GM18505 (cell line): ENCODE results near the gene HDAC5.
"Not testable (repeated sequence)": the region's sequence is repeated elsewhere in the genome, so short reads cannot be mapped to it uniquely, and the experiment has no call there.

ENCODE experiments used
- ATAC-seq: cut with Tn5 transposase; IDR thresholded peaks from one replicate; pipeline ENCODE4 v1.9.1; 2021; ENCODE audit not compliant: unreplicated experiment
- POLR2A ChIP-seq: IDR thresholded peaks from 4 replicates; pipeline ENCODE4 v1.6.1; 2011; ENCODE audit warnings: borderline replicate concordance; ENCODE audit not compliant: insufficient read depth, insufficient read length; ENCODE audit errors: extremely low read depth

Gene HDAC5

DNA sequence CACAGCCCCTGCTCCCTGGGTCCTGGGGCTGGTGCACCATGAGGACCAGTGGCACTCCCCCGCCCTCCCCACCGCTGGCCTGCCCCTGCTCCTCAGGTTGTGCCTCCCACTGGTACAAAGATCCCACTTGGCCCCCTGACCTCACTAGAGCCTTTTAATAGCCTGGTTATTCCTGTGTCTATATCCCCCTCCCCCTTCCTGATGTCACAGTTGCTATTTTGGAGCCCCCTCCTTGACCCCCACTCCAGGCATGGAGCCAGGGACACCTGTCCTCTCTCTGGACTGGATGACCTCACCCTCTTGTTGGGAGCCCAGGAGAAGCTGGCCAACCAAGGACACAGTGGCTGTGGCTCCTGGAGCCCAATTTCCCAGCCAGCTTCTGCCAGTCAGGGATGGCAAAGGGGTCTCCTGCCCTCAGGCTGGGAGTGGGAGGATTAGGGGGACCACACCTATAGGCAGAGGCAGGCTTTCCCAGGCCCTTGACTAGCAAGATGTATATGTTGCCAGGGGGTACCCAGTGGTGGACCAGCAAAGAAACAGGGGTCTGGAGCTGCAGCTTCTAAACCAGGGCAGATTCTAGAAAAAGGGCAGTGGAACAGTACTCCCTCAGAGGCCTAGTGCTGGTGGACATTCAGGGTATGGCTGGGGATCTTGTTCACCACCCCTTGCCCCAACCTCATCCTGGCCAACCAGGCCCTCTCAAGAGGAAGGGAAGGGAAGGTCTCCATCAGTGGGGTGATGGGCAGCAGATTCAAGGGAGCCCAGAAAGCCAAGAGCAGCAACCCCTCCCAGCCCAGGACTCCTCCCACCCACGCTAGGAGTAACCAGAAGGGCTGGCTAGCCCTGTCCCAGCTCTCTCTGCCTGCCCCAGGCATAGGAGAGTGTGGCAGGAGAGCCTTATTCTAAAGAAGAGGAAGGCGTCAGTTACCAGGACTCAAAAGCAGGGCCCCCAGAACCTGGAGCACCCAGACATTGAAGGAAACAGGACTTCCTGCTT lies 10.9 kb downstream of the HDAC5 start:
- TF ChIP-seq POLR2A, result no peak
- no peak for ATAC-seq

DNA sequence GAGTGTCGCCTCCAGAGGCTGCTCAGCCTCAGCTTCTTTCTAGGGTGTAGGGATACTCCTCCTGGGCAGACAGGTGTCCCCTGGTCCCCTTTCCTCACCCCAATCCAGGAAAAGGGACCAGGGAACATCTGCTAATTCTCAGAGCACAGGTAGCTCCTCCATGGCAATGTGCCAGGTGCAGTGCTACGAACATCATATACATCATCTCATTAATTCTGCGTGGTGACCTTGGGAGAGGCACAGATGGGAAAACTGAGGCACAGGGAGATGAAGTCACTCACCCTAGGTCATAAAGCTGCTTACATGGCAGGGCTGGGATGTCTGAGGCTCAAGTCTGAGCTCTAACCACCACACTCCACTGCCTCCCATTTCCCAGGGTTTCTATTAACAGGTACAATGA lies 11.7 kb downstream of the HDAC5 start:
- no peak for ATAC-seq
- no peak for TF ChIP-seq POLR2A

DNA sequence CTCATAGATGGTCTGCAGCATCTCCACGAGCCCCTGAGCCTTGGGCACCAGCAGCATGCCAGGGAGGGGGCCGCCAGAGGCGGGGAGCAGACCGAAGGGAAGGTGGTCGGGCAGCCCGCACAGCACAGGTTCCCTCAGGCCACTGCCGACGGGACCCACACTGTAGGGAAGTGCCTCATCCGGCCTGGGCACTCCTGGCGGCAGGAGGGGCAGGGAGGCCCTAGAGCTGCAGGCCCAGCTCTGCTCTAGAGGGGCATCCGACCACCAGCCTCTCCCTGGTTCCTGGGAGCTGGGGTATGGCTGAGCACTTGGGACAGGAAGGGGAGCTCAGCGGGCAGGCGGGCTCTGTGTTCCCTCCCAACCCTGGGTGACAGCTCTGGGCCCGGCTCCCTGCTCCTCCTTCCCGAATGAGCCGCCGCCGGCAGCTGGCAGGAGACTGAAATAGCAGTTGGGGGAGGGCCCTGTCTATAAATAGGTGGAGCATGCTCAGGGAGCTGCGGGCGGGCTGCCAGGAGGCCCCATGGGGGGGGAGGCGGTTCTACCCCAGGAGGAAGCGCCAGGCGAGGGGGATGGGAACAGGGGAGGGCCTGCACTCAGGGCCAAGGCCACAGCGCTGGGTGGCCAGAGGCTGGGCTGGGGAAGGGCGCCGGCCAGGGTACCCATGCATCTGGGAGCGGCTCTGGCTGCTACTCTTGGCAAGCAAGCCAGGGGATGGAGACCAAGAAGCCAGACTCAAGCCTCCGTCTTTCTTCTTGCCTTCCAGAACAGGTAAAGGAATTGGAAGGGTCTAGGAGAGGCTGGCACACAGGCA lies 12.4 kb downstream of the HDAC5 start:
- TF ChIP-seq POLR2A, result peak; percentile 40
- no peak for ATAC-seq

DNA sequence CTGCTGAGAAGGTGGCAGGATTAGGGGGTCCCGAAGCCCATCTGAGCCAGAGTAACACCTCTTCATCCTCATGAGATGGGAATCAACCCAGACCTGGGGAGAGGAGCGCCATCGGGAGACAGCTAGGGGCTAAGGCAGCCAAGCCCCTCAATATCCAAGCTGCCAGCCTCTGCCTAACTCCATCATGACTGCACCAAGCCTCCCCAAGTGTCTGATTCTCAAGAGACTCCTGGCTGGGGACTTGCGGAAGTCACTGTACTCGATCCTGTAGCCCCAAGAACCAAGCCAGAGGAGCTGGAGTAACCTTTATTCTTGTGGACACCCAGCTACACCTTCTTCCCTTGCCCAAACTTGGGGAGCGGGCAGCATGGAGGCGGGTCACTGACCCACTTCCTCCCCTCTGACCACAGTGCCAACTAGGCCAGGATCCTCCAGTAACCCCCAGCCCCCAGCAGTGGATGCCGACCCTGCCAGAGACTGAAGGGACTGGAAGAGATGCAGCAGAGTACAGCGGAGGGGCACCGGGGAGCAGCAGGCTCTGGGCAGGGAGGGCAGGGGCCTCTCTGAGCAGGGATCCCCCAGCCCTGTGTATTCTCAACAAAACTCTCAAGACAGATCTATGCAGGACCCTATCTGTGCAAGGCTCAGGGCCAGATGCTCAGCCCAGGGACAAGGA lies 13.3 kb downstream of the HDAC5 start:
- no peak for TF ChIP-seq POLR2A

DNA sequence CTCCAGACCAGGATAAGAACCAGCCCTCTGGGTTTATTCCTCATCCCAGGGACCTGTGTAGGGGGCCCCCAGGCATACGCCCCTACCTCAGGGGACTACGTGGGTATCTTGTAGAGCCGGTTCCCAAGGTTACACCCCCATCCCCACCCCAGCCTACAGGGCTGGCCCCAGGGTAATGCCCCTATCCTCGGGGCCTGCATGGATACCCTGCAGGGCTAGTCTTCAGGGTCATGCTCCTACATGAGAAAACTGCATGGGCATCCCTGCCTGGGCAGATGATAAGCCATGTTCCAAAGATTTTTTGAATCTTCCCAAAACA lies 14.2 kb downstream of the HDAC5 start:
- TF ChIP-seq POLR2A, result no peak

More for the DNA sequence above, 13.3 kb downstream of the HDAC5 start:
- no peak for ATAC-seq

DNA sequence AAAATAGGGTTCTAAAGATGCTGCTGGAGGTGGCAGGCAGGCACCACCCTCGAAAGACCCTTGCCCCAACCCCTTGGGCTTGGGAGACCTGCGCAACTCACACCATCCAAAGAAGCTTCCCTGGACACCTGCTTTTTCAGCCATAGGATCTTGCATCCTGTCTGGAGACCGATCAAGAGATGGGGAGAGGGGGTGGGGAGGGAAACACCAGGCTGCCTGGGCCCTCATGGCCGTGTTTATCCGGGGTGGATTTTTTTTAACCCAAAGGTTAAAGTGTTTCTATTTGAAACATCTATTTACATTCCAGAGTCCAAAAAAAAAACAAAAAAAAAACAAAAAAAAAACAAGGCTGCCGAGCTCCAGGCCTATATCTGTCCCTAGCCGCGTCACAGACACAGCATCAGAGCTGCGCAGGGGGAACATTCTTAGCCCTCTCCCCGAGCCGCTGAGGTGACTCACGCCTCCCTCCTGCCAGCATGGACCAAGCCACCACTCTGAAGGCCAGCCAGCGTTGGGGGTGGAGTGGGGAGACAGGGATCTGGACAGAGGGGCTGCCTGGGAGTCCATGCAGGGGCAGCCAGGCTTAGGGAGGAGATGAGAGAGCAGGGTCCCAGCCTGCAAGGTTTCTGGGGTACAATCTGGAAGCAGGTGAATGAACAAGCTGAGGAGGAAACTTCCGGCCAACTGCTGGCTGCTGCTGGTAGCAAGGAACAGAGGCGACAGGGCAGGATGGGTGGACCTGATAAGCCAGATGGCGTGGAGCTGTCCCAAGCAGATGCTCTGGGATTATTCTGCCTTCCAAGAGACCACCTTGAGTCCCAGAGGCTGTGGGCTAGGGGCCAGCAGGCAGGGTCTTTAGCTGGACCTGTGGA lies 14.8 kb downstream of the HDAC5 start:
- ATAC-seq, result no peak
- TF ChIP-seq POLR2A, result no peak

More for the DNA sequence above, 14.2 kb downstream of the HDAC5 start:
- no peak for ATAC-seq

DNA sequence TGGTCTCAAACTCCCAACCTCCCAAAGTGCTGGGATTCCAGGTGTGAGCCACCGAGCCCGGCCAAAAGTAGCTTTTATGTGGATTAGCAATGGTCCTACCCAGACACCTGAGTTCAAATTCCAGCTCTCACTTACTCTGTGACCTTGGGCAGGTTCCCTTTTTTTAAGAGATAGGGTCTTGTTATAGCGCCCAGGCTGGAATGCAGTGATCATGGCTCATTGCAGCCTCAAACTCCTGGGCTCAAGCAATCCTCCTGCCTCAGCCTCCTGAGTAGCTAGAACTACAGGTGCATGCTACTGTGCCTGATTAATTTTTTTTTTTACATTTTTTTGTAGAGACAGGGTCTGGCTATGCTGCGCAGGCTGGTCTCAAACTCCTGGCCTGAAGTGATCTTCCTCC lies 16.6 kb downstream of the HDAC5 start:
- no peak for ATAC-seq
- TF ChIP-seq POLR2A, result no peak

DNA sequence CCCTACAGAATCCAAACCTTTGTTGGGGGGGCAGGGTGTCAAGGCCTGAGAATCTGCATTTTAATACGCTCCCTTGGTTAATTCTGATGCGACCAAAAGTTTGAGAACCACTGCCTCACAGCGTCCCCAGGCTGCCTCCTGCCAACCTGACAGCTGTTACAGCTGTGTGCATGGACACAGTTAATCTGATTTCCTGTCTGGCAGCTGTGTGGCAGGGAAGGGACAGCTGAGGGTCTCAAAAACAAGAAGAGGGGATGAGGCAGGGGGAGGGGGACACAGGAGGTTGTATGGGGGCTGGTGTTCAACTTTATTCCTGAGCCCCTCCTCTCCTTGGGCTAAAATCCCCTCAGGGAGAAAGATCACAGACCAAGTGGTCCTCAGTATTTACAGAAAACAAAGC lies 17.5 kb downstream of the HDAC5 start:
- ATAC-seq, result no peak
- no peak for TF ChIP-seq POLR2A

DNA sequence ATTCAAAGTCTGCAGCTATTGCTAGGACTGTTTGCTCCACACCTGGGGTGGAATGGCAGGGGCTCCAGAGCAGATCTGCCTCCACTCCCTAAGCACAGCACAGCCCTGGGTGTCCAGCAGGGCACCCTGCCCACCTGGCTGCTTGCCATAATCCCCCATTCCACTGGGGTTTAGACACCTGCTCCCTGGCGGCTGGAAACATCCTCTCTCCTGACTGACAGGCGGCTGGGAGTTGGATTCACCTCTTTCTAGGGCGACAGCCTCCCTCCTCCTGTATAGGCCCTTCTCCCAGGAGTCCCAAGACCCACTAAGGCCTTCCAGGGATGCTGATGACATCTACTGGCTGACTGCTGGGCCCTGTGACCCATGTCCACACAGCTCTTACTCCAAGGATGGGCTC lies 18.0 kb downstream of the HDAC5 start:
- no peak for ATAC-seq
- no peak for TF ChIP-seq POLR2A

DNA sequence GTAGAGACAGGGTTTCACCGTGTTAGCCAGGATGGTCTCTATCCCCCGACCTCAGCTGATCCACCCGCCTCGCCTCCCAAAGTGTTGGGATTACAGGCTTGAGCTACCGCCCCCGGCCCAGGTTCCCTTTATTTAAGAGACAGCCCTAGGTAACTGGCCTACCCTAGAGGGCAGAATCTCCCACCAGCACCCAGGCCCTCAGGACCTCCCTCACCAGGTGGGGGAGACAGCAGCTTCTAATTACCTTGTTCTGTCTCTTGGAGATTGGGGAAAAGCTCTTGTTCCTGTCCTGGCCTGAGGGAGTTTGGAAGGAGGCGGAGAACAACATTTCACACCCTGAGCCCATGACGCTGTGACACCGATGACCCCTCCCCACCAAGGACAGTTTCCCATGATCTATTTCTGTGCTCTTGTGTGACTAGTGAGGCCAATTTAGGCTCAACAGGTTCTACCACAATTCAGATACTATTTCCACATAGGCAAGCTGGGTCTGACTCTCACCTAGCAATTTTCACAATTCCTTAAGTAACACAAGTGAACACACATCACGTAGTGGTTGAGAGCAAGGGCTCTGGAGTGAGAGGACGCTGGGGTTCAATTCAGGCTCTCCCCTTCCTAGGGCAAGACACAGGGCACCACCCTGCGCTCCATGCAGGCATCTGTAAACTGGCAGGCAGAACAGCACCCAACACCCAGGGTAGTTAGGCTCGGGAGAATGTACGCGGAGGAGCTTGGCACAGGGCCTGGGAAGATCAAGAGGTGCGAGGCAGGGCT lies 20.4 kb downstream of the HDAC5 start:
- ATAC-seq, result no peak
- TF ChIP-seq POLR2A, result no peak

DNA sequence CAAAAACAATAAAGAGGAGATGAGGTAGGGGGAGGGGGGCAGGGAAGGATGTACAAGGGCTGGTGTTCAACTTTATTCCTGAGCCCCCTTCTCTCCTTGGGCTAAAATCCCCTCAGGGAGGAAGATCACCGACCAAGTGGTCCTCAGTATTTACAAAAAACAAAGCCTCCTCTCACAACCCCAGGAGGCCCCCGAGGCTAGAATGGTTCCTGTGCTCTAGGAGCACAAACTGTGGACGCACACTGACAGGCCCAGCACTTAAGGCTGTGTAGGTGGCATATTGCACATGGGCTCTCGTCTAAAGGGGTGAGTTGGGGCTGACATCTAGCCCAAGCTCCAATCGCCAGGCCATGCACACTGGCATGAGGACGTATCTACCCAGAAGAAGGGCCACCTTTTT lies 21.6 kb downstream of the HDAC5 start:
- ATAC-seq, result not testable (repeated sequence)
